IMR-90 (cell line): ENCODE measurements around the gene ANKRD24. TPM values are rescaled to one million over a fixed set of nuclear protein-coding genes. Genes with fewer than 3 reads are reported as not detected.

Experiments used
- ATAC-seq: fragments of 200-7000 bp; cut with Tn5 transposase; 2 replicates; pipeline ENCODE4 v1.9.1; 2020; ENCODE audit warnings: low read depth, mild to moderate bottlenecking, moderate library complexity
- BruUV-seq: library from RNA; stranded (reverse); fragments of 400-500 nt; replicated peaks from 2 replicates; lab custom pipeline; 2021; lab: Mats Ljungman, UMichigan
- CTCF ChIA-PET: fragments of 300-600 bp; formaldehyde crosslinking; extraction: SDS; loops from one replicate; lab custom pipeline; 2021; ENCODE audit warnings: antibody characterized with exemption; lab: Yijun Ruan, JAX
- POLR2A ChIA-PET: fragments of 300-600 bp; sonication (Branson Sonifier 250); formaldehyde crosslinking; loops from one replicate; lab custom pipeline; 2022; ENCODE audit warnings: antibody characterized with exemption; ENCODE audit not compliant: unreplicated experiment; lab: Charles Lee
- DNase-seq: peaks from one replicate; pipeline ENCODE4 v3.0.0; 2013
- H2AFZ ChIP-seq: replicated peaks from 2 replicates; pipeline ENCODE3; 2013; ENCODE audit warnings: low read length, mild to moderate bottlenecking; ENCODE audit not compliant: poor library complexity
- H2AK5ac ChIP-seq: 2 replicates; pipeline ENCODE4 v1.6.1; 2013; ENCODE audit warnings: low read depth, low read length, inconsistent platforms
- H2AK9ac ChIP-seq: replicated peaks from 2 replicates; pipeline ENCODE3; 2013; ENCODE audit warnings: mild to moderate bottlenecking, low read depth, low read length, moderate library complexity; ENCODE audit not compliant: poor library complexity
- H2BK120ac ChIP-seq: 2 replicates; pipeline ENCODE4 v1.6.1; 2013; ENCODE audit warnings: low read depth, low read length, inconsistent platforms
- H2BK15ac ChIP-seq: 3 replicates; pipeline ENCODE4 v1.6.1; 2013; ENCODE audit warnings: low read depth, low read length, inconsistent platforms
- H2BK20ac ChIP-seq: 2 replicates; pipeline ENCODE4 v1.6.1; 2013; ENCODE audit warnings: low read depth, mild to moderate bottlenecking, inconsistent platforms, low read length, moderate library complexity
- H2BK5ac ChIP-seq: 2 replicates; pipeline ENCODE4 v1.6.1; 2013; ENCODE audit warnings: mild to moderate bottlenecking, low read depth, low read length, inconsistent platforms; ENCODE audit not compliant: poor library complexity, severe bottlenecking
- H3K14ac ChIP-seq: replicated peaks from 2 replicates; pipeline ENCODE4 v1.6.1; 2013; ENCODE audit warnings: low read depth, low read length, inconsistent platforms
- H3K18ac ChIP-seq: 2 replicates; pipeline ENCODE4 v1.6.1; 2013; ENCODE audit warnings: low read depth, low read length, control low read depth
- H3K23ac ChIP-seq: 2 replicates; pipeline ENCODE4 v1.6.1; 2013; ENCODE audit warnings: low read depth, low read length, inconsistent platforms
- H3K27ac ChIP-seq: 2 replicates; pipeline ENCODE4 v1.5.1; 2013; ENCODE audit warnings: mild to moderate bottlenecking, control low read depth, low read length; ENCODE audit not compliant: insufficient read depth
- H3K27me3 ChIP-seq: 2 replicates; pipeline ENCODE4 v1.6.1; 2013; ENCODE audit warnings: low read length; ENCODE audit not compliant: control insufficient read depth, insufficient read depth
- H3K36me3 ChIP-seq: 2 replicates; pipeline ENCODE4 v1.6.1; 2013; ENCODE audit warnings: low read length, mixed read lengths; ENCODE audit not compliant: control insufficient read depth, insufficient read depth
- H3K4ac ChIP-seq: 2 replicates; pipeline ENCODE4 v1.6.1; 2013; ENCODE audit warnings: low read depth, low read length, inconsistent platforms
- H3K4me1 ChIP-seq: 2 replicates; pipeline ENCODE4 v1.6.1; 2013; ENCODE audit warnings: low read length, mixed read lengths; ENCODE audit not compliant: control insufficient read depth, insufficient read depth
- H3K4me2 ChIP-seq: 2 replicates; pipeline ENCODE4 v1.6.1; 2013; ENCODE audit warnings: low read depth, mild to moderate bottlenecking, control low read depth, low read length, moderate library complexity
- H3K4me3 ChIP-seq: 2 replicates; pipeline ENCODE4 v1.5.1; 2013; ENCODE audit warnings: low read depth, mild to moderate bottlenecking, control low read depth, low read length, moderate library complexity; ENCODE audit not compliant: insufficient read depth
- H3K56ac ChIP-seq: 2 replicates; pipeline ENCODE4 v1.6.1; 2013; ENCODE audit warnings: low read length, inconsistent platforms; ENCODE audit not compliant: insufficient read depth; ENCODE audit errors: extremely low read depth
- H3K79me1 ChIP-seq, 2 experiments: 2 replicates each; pipeline ENCODE4 v1.6.1; 2013; ENCODE audit warnings: low read length in 2 of 2, inconsistent platforms in 1 of 2, low read depth in 1 of 2
- H3K9ac ChIP-seq: 2 replicates; pipeline ENCODE4 v1.6.1; 2013; ENCODE audit warnings: low read depth, low read length, control low read depth
- H3K9me1 ChIP-seq: 2 replicates; pipeline ENCODE4 v1.6.1; 2013; ENCODE audit warnings: low read length, inconsistent platforms; ENCODE audit not compliant: insufficient read depth
- H3K9me3 ChIP-seq: 2 replicates; pipeline ENCODE4 v1.6.1; 2013; ENCODE audit warnings: low read length; ENCODE audit not compliant: control insufficient read depth, insufficient read depth
- H4K20me1 ChIP-seq: 2 replicates; pipeline ENCODE4 v1.6.1; 2013; ENCODE audit warnings: low read length, inconsistent platforms; ENCODE audit not compliant: insufficient read depth
- H4K5ac ChIP-seq: 2 replicates; pipeline ENCODE4 v1.6.1; 2013; ENCODE audit warnings: mild to moderate bottlenecking, low read depth, low read length, control low read depth
- H4K8ac ChIP-seq, 2 experiments: 2 replicates each; pipeline ENCODE4 v1.6.1; 2013; ENCODE audit warnings: low read depth in 2 of 2, low read length in 2 of 2, control low read depth in 1 of 2, inconsistent platforms in 1 of 2
- H4K91ac ChIP-seq: 2 replicates; pipeline ENCODE4 v1.6.1; 2013; ENCODE audit warnings: low read depth, low read length, inconsistent platforms; ENCODE audit not compliant: insufficient read depth
- BHLHE40 ChIP-seq: fragments of 150-350 bp; IDR thresholded peaks from 2 replicates; pipeline ENCODE4 v1.6.1; 2016; ENCODE audit warnings: mild to moderate bottlenecking, low read depth, low read length
- CEBPB ChIP-seq: IDR thresholded peaks from 2 replicates; pipeline ENCODE4 v1.6.1; 2012; ENCODE audit warnings: low read depth, low read length, improper control_type of control experiment
- CHD1 ChIP-seq: IDR thresholded peaks from 2 replicates; pipeline ENCODE4 v1.6.1; 2012; ENCODE audit warnings: low read depth, low read length, improper control_type of control experiment
- CTCF ChIP-seq: conservative IDR thresholded peaks from 2 replicates; pipeline ENCODE4 v1.5.1; 2012; ENCODE audit warnings: mild to moderate bottlenecking, low read depth, low read length, improper control_type of control experiment
- ELK1 ChIP-seq: fragments of 150-350 bp; IDR thresholded peaks from 2 replicates; pipeline ENCODE4 v1.6.1; 2016; ENCODE audit warnings: low read depth, mild to moderate bottlenecking, low read length, moderate library complexity, borderline replicate concordance
- FOS ChIP-seq: fragments of 150-350 bp; IDR thresholded peaks from 2 replicates; pipeline ENCODE4 v1.6.1; 2016; ENCODE audit warnings: low read depth, low read length
- MAFK ChIP-seq: IDR thresholded peaks from 2 replicates; pipeline ENCODE4 v1.6.1; 2012; ENCODE audit warnings: low read depth, low read length, improper control_type of control experiment
- MAZ ChIP-seq: IDR thresholded peaks from 2 replicates; pipeline ENCODE4 v1.6.1; 2012; ENCODE audit warnings: low read depth, mild to moderate bottlenecking, low read length, improper control_type of control experiment, moderate library complexity, borderline replicate concordance
- MXI1 ChIP-seq: IDR thresholded peaks from 2 replicates; pipeline ENCODE4 v1.6.1; 2012; ENCODE audit warnings: low read depth, mild to moderate bottlenecking, low read length, moderate library complexity, borderline replicate concordance
- NFE2L2 ChIP-seq: fragments of 150-350 bp; IDR thresholded peaks from 2 replicates; pipeline ENCODE4 v1.6.1; 2016; ENCODE audit warnings: low read depth, mild to moderate bottlenecking, low read length
- POLR2A ChIP-seq: IDR thresholded peaks from 2 replicates; pipeline ENCODE4 v1.6.1; 2012; ENCODE audit warnings: mild to moderate bottlenecking, low read depth, low read length
- RAD21 ChIP-seq: IDR thresholded peaks from 2 replicates; pipeline ENCODE4 v1.6.1; 2012; ENCODE audit warnings: low read length, improper control_type of control experiment
- RCOR1 ChIP-seq: IDR thresholded peaks from 2 replicates; pipeline ENCODE4 v1.6.1; 2012; ENCODE audit warnings: mild to moderate bottlenecking, low read length, improper control_type of control experiment; ENCODE audit not compliant: insufficient replicate concordance
- RFX5 ChIP-seq: IDR thresholded peaks from 2 replicates; pipeline ENCODE4 v1.8.0; 2012; ENCODE audit warnings: low read depth, mild to moderate bottlenecking, low read length, moderate library complexity
- SMC3 ChIP-seq: fragments of 150-350 bp; IDR thresholded peaks from 2 replicates; pipeline ENCODE4 v1.6.1; 2016; ENCODE audit warnings: low read depth, mild to moderate bottlenecking, antibody characterized with exemption, low read length, moderate library complexity
- USF2 ChIP-seq: fragments of 150-350 bp; IDR thresholded peaks from 2 replicates; pipeline ENCODE4 v1.6.1; 2017; ENCODE audit warnings: mild to moderate bottlenecking, antibody characterized with exemption, low read length, low read depth
- WGBS, 2 experiments: methylation state at CpG; one replicate each; pipeline versions ENCODE4 v1.1.5 to v1.1.7; 2013; ENCODE audit warnings: missing lambda C conversion rate in 2 of 2; ENCODE audit not compliant: insufficient read length in 1 of 2; ENCODE audit errors: extremely low coverage in 2 of 2; 5-methylcytosine and 5-hydroxymethylcytosine counted together
- dilution Hi-C: fragments of 300-500 bp; cut with HindIII; formaldehyde crosslinking; loops from one replicate; pipeline ENCODE4 v1.14.3; 2018; ENCODE audit warnings: low sequenced_read_pairs; ENCODE audit not compliant: unreplicated experiment
- in situ Hi-C: fragments of 300-500 bp; cut with MboI; formaldehyde crosslinking; loops from 3 replicates; pipeline ENCODE4 v1.14.3; 2019; ENCODE audit warnings: low sequenced_read_pairs, inconsistent platforms, mixed read lengths
- intact Hi-C: fragments of 100-400 bp; cut with micrococcal nuclease; formaldehyde crosslinking; loops from 2 replicates; pipeline ENCODE4 v1.10.0; 2022
- polyA plus RNA-seq, 3 experiments: library from polyadenylated mRNA; depleted of rRNA; stranded (reverse); fragments of >200 nt; gene quantifications; 2 replicates each; pipeline ENCODE4 v1.2.3, GENCODE V29; 2012; ENCODE audit warnings: low replicate concordance in 1 of 3
- total RNA-seq: library from RNA; depleted of rRNA; stranded (reverse); fragments of >200 nt; gene quantifications from 2 replicates; pipeline ENCODE4 v1.2.3, GENCODE V29; 2012

ANKRD24 gene
- total and polyA plus RNA-seq, 2 of the 4 experiments (the other 2 are of a cell fraction) = 0.18 to 0.21 TPM

GRCh38 chr19:4136680-4137088 is 45.8 kb upstream of the ANKRD24 start:
- no CpG with 5 or more reads among the region's 8 CpGs for WGBS, 2 experiments
- intact Hi-C loops = no loop called here
- in situ Hi-C loops = no loop called here

More at GRCh38 chr19:4136680-4137088, 45.8 kb upstream of the ANKRD24 start:
- H3K4me2 ChIP-seq = no peak overlapping the region
- peaks cover 4% of the 10 kb centered on the region for H3K4me1 ChIP-seq
- TF ChIP-seq SMC3 (no peak), NFE2L2 (no peak), CTCF (no peak), CHD1 (no peak), FOS (no peak), RCOR1 (no peak), USF2 (no peak), CEBPB (no peak), MAZ (no peak), ELK1 (no peak), MXI1 (no peak), POLR2A (no peak), RAD21 (no peak), MAFK (no peak), RFX5 (no peak), BHLHE40 (no peak)
- H3K79me1 ChIP-seq = no peaks in the 10 kb centered on the region
- H3K9ac ChIP-seq = no peak overlapping the region
- dilution Hi-C loops = no loop called here
- no peak overlapping the region for H4K91ac ChIP-seq
- no peak overlapping the region for H2AK9ac ChIP-seq
- H2BK20ac ChIP-seq = no peak overlapping the region
- H3K9me3 ChIP-seq = no peaks in the 10 kb centered on the region
- no peak overlapping the region for H2AK5ac ChIP-seq
- H3K18ac ChIP-seq = no peak overlapping the region
- no peak overlapping the region for H2BK120ac ChIP-seq
- H3K4ac ChIP-seq = no peak overlapping the region
- H2BK15ac ChIP-seq = no peak overlapping the region
- no peak overlapping the region for H3K14ac ChIP-seq
- H3K23ac ChIP-seq = no peak overlapping the region
- H3K56ac ChIP-seq = no peak overlapping the region
- no peaks in the 10 kb centered on the region for H3K9me1 ChIP-seq
- H3K36me3 ChIP-seq = no peaks in the 10 kb centered on the region
- ATAC-seq (no peak), DNase-seq (no peak)
- no peaks in the 10 kb centered on the region for H4K20me1 ChIP-seq
- H3K27ac ChIP-seq = no peak overlapping the region
- BruUV-seq = no TSS peak
- H2BK5ac ChIP-seq = no peak overlapping the region
- H2AFZ ChIP-seq = no peak overlapping the region
- ChIA-PET CTCF (no interaction called here), POLR2A (no interaction called here)
- H3K4me3 ChIP-seq = no peak overlapping the region
- no peak overlapping the region for H4K8ac ChIP-seq
- no peak overlapping the region for H4K5ac ChIP-seq
- H3K27me3 ChIP-seq = no peaks in the 10 kb centered on the region
